SU-DHL-6 (cell line): Measurements from ENCODE around the gene DUSP22.

ENCODE experiments used
- H2AFZ ChIP-seq: fragments of 200-600 bp; sonication (generic); 2 replicates; pipeline ENCODE4 v1.6.1; 2014; ENCODE audit warnings: low read depth, mild to moderate bottlenecking, moderate library complexity, mixed read lengths, antibody characterized with exemption, low read length; ENCODE audit not compliant: severe bottlenecking
- H3F3A ChIP-seq: fragments of 200-600 bp; shearing (Covaris generic); 2 replicates; pipeline ENCODE4 v1.6.0; 2016; ENCODE audit warnings: antibody characterized with exemption, mild to moderate bottlenecking; ENCODE audit not compliant: insufficient read depth
- H3K27ac ChIP-seq: fragments of 200-600 bp; sonication (generic); 2 replicates; pipeline ENCODE4 v1.5.1; 2016; ENCODE audit warnings: low read depth, mild to moderate bottlenecking, low read length, moderate library complexity, mixed read lengths
- H3K27me3 ChIP-seq: fragments of 200-600 bp; sonication (generic), shearing (Covaris generic); 2 replicates; pipeline ENCODE4 v1.6.0; 2014; ENCODE audit warnings: mild to moderate bottlenecking, low read length
- H3K36me3 ChIP-seq: fragments of 200-600 bp; sonication (generic); 2 replicates; pipeline ENCODE4 v1.6.1; 2014; ENCODE audit warnings: mild to moderate bottlenecking, low read length, mixed read lengths
- H3K4me2 ChIP-seq: fragments of 300-600, 200-600 bp; shearing (Covaris generic), sonication (generic); 2 replicates; pipeline ENCODE4 v1.6.0; 2014; ENCODE audit warnings: low read length, low read depth, mild to moderate bottlenecking; ENCODE audit not compliant: poor library complexity, severe bottlenecking
- H3K4me3 ChIP-seq: fragments of 200-600 bp; sonication (generic); 2 replicates; pipeline ENCODE4 v1.5.1; 2014; ENCODE audit warnings: antibody characterized with exemption, low read length, mild to moderate bottlenecking, mixed read lengths; ENCODE audit not compliant: insufficient read depth, poor library complexity, severe bottlenecking
- H3K79me2 ChIP-seq: fragments of 200-600 bp; sonication (generic); 2 replicates; pipeline ENCODE4 v1.6.1; 2014; ENCODE audit warnings: mild to moderate bottlenecking, low read length, moderate library complexity; ENCODE audit not compliant: insufficient read depth
- H3K9ac ChIP-seq: fragments of 200-600 bp; sonication (generic); 2 replicates; pipeline ENCODE4 v1.7.0; 2014; ENCODE audit warnings: mild to moderate bottlenecking, low read length
- H3K9me2 ChIP-seq: fragments of 200-600 bp; sonication (generic); replicated peaks from 2 replicates; pipeline ENCODE4 v1.6.1; 2014; ENCODE audit warnings: low read length; ENCODE audit not compliant: insufficient read depth
- H3K9me3 ChIP-seq: fragments of 200-600 bp; sonication (generic); 2 replicates; pipeline ENCODE4 v1.6.1; 2014; ENCODE audit warnings: low read length, mixed read lengths; ENCODE audit not compliant: insufficient read depth
- H4K20me1 ChIP-seq: fragments of 200-600 bp; sonication (generic); 2 replicates; pipeline ENCODE4 v1.6.1; 2014; ENCODE audit warnings: low read depth, mild to moderate bottlenecking, antibody characterized with exemption, low read length, moderate library complexity, mixed read lengths
- EZH2phosphoT487 ChIP-seq: fragments of 200-600 bp; sonication (generic), shearing (Covaris generic); conservative IDR thresholded peaks from 2 replicates; pipeline ENCODE4 v1.6.1; 2018; ENCODE audit warnings: mild to moderate bottlenecking, antibody characterized with exemption, low read length, moderate library complexity, mixed read lengths
- TF ChIP-seq, protein P1 (sequence below): fragments of 200-600 bp; sonication (generic); IDR thresholded peaks from one replicate; pipeline ENCODE4 v1.5.1; 2017; ENCODE audit warnings: antibody characterized with exemption, mild to moderate bottlenecking, low read length, moderate library complexity; ENCODE audit not compliant: insufficient read depth, poor library complexity, severe bottlenecking

Gene DUSP22

GRCh38 chr6:317060-317447 is 24.8 kb downstream of the DUSP22 start:
- Histone ChIP-seq H3K9me3 (no peaks in the 10 kb centered on the region), H3K9me2 (no peaks in the 10 kb centered on the region), H3K79me2 (no peaks in the 10 kb centered on the region), H3K9ac (no peak overlapping the region), H3K4me2 (no peak overlapping the region), H3K27me3 (no peaks in the 10 kb centered on the region), H3K4me3 (no peak overlapping the region), H4K20me1 (no peaks in the 10 kb centered on the region), H3K36me3 (no peaks in the 10 kb centered on the region), H3F3A (no peaks in the 10 kb centered on the region; the same call in 1 of the 2 replicates), H2AFZ (no peak overlapping the region), H3K27ac (no peak overlapping the region)
- TF ChIP-seq, protein P1, sequence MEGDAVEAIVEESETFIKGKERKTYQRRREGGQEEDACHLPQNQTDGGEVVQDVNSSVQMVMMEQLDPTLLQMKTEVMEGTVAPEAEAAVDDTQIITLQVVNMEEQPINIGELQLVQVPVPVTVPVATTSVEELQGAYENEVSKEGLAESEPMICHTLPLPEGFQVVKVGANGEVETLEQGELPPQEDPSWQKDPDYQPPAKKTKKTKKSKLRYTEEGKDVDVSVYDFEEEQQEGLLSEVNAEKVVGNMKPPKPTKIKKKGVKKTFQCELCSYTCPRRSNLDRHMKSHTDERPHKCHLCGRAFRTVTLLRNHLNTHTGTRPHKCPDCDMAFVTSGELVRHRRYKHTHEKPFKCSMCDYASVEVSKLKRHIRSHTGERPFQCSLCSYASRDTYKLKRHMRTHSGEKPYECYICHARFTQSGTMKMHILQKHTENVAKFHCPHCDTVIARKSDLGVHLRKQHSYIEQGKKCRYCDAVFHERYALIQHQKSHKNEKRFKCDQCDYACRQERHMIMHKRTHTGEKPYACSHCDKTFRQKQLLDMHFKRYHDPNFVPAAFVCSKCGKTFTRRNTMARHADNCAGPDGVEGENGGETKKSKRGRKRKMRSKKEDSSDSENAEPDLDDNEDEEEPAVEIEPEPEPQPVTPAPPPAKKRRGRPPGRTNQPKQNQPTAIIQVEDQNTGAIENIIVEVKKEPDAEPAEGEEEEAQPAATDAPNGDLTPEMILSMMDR: no peak
- no peak for TF ChIP-seq EZH2phosphoT487

GRCh38 chr6:317448-318144 is 25.3 kb downstream of the DUSP22 start:
- Histone ChIP-seq H3K27ac (no peak overlapping the region), H3F3A (no peaks in the 10 kb centered on the region; the same call in 1 of the 2 replicates), H3K27me3 (no peaks in the 10 kb centered on the region), H3K79me2 (no peaks in the 10 kb centered on the region), H3K36me3 (no peaks in the 10 kb centered on the region), H3K4me3 (no peak overlapping the region), H3K4me2 (no peak overlapping the region), H3K9me3 (no peaks in the 10 kb centered on the region), H3K9me2 (no peaks in the 10 kb centered on the region), H3K9ac (no peak overlapping the region), H2AFZ (no peak overlapping the region), H4K20me1 (no peaks in the 10 kb centered on the region)
- TF ChIP-seq, protein P1: no peak
- TF ChIP-seq EZH2phosphoT487: no peak

DNA sequence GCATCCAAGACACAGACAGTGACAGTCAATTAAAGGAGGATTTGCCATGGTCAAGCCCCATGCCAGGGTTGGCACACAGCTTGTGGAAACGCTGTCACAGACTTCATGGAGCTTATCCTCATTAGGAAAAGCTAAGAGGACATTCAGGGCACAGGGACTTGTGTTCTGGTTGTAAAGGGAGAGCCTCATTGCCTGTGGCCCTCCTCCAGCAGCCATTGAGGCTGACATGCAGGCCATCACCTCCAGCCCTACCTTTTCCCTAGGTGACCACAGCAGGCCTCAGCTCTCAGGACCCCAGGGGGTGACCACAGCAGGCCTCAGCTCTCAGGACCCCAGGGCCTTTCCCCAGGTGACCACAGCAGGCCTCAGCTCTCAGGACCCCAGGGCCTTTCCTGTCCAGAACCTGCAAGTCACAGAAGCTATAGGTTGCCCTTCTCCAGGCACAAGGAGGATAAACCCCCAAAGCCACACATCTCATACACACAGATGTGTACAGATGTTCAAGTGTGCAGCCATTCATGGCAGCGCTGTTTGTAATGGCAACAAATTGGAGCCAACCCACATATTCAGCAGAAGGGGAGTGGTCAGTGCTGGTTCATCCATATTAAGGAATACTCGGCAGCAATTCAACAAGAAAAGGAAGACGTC is 26.1 kb downstream of the DUSP22 start:
- H4K20me1 ChIP-seq: no peaks in the 10 kb centered on the region
- no peaks in the 10 kb centered on the region; the same call in 1 of the 2 replicates for H3F3A ChIP-seq
- H3K36me3 ChIP-seq: no peaks in the 10 kb centered on the region
- no peaks in the 10 kb centered on the region for H3K27me3 ChIP-seq
- H3K4me3 ChIP-seq: no peak overlapping the region
- no peak overlapping the region for H3K27ac ChIP-seq
- TF ChIP-seq, protein P1: no peak
- no peak for TF ChIP-seq EZH2phosphoT487
- no peaks in the 10 kb centered on the region for H3K79me2 ChIP-seq
- H2AFZ ChIP-seq: no peak overlapping the region
- H3K9me3 ChIP-seq: no peaks in the 10 kb centered on the region
- H3K4me2 ChIP-seq: no peak overlapping the region
- no peak overlapping the region for H3K9ac ChIP-seq
- no peaks in the 10 kb centered on the region for H3K9me2 ChIP-seq
